T follicular helper cell (primary cell): ENCODE measurements around the gene FAM209B.
"Not testable (repeated sequence)": the region's sequence is repeated elsewhere in the genome, so short reads cannot be mapped to it uniquely, and the experiment has no call there.

Experiments used
- DNase-seq: peaks from one replicate; pipeline ENCODE4 v3.0.0-alpha.2; 2020; ENCODE audit warnings: low read depth

Gene FAM209B

DNA sequence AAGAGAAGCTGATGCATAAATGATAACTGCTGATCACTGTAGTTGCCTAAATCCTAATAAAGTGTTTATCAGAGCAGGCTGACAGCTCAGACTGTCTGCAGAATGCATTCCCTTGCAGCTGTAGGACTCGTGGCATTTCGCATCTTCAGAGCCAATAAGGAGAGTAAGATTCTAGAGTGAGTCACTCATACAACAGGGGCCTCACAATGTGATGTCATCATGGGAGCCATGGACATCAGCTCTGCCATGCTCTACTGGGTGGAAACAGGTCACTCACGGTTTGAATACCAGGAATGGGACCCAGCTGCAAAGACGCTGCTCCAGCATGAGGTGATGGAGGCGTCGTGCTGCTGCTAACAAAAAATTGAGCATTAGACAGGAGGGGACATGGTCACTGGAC, 7.4 kb downstream of the FAM209B start:
- no peak for DNase-seq

DNA sequence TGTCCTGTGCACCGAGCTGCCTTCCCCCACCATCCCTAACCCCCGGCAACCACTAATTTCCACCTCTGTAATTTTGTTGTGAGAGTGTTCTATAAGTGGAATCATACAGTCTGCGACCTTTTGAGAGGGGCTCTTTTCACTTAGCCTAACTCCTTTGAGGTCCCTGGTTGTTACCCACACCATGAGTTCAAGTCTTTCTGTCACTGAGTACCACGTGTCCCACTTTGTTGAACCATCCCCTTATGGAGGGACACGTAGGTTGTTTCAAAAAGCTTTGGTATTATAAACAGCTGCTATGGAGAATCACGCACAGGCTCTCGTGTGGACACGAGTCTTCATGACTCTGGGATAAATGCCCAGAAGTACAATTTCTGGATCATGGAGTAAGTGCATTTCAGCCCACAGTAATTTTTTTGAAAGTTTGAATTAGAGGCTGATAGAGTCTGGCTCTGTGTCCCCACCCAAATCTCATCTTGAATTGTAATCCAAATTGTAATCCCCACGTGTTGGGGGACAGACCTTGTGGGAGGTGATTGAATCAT, 9.5 kb downstream of the FAM209B start:
- DNase-seq, result no peak

DNA sequence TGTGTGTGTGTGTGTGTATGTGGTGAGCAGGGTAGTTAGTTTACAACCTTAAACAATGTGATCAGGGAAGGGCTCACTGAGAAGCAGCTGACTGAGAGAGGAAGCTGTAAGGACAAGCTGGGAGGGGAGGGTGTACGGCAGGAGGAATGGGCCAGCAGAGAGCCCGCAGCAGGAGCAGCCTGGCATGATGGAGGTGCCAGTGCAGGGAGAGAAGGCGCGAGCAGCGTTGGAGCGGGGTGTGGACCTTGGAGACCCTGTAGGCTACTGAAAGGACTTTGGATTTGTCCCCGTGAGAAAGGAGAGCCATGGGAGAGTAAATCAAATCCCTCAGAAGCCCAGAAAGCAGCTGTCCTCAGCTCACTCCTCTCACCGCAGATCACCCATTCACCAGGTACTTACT, 18.5 kb downstream of the FAM209B start:
- DNase-seq, result no peak

DNA sequence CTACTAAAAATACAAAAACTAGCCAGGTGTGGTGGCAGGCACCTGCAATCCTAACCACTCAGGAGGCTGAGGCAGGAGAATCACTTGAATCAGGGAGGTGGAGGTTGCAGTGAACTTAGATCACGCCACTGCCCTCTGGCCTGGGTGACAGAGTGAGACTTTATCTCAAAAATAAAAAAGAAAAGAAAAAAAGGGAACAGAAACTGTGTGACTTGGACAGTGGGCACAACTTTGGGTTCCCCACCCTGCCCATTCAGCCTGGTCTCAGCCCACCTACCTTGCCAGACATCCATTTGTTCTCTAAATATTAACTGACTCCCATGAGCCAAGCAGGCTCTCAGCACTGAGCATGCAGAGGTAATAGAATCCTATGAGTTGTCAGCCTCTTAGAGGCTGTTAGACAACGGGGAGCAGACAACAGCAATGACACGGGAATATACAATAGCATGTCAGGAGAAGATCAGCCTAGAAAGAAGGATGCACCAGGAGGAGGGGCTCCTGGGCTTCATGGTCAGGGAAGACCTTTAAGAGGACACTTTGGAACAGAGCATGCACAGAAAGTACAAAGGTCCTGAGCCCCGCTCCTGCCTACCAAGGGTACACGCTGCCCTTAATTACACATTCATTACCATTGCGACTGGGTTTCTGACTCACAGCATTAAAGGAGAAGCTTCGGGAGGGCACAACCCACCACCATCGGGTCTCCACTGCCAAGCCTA, 20.0 kb downstream of the FAM209B start:
- no peak for DNase-seq

DNA sequence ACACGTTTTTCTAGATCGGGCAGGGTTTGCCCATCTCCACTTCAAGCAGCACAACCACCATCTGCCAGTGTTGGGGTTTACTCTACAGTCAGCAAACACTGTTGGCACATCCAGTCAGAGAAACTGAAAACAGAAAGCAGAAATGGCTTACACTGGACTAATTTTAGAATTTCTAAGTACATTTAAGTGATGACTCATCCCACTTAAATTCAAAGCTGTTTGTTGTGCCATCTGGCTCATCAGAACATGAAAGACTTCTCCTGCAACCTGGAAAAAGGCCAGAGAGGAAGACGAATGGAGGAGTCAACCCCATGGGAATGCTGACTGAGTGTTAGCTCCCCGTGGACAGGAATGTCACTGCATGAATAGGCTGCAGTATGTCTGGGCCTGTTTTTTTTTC, 21.8 kb downstream of the FAM209B start:
- no peak for DNase-seq

DNA sequence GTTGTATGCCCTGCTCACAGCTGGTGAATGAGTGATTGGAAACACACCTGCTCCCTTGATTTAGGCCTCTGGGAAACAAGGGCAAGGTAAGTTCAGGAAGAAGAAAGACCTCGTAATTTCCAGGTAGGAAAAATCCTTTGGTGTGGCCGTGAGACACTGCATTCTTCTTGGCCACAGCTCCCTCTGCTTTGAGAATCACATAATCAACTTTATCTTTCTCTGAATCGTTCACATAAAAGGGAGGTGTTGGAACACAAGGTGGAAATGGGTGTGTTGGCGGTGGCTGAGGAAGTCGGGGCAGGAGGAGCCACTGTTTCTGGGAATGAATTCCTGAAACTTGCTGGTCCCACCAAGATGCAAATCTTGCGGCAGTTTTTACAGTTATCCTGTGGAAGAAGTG, 25.9 kb downstream of the FAM209B start:
- DNase-seq, result no peak

DNA sequence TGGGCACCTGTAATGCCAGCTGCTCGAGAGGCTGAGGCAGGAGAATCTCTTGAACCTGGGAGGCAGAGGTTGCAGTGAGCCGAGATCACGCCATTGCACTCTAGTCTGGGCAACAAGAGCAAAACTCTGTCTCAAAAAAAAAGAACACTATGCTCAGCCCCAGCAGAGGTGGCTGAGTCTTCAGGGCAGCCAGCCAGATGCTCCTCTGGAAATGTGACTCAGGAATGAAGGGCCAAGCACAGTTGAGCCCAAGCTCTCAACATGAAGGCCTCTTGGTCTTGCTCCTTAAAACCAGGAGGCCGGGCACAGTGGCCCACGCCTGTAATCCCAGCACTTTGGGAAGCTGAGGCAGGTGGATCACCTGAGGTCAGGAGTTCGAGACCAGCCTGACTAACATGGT, 31.5 kb downstream of the FAM209B start:
- not testable (repeated sequence) for DNase-seq

DNA sequence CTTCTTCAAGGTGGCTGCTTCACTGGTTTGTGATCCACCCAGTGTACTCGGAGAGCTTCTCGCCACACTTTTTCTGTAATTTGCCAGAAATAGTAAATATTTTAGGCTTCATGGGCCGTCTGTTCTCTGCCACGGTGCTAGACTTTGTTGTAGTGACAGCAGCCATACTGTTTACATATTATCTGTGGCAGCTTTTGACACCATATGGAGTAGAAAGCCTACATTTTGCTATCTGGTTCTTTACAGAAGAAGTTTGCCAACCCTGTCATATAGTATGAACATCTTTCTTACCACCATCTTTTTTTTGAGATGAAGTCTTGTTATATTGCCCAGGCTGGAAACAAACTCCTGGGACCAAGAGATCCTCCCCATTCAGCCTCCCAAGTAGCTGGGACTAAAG, 32.5 kb downstream of the FAM209B start:
- no peak for DNase-seq

DNA sequence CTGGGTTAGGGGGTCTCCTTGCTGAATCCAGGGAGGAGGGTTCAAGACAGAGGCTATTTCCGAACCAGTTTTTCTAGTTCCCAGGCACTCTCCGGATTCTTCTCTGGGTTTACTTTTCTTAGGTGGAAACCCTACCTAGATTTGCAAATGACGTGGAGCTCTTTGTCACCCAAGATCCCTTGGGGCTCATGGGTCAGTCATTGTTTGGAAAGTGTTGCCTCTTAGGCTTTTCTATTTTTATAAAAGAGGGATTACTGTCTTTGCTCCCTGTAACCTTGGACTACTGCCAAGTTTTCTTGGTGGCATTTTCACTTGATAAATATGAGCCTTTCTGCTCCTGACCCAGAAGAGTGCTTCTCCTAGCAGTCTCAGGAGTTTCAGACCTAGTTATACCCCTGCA, 33.6 kb downstream of the FAM209B start:
- DNase-seq, result no peak

DNA sequence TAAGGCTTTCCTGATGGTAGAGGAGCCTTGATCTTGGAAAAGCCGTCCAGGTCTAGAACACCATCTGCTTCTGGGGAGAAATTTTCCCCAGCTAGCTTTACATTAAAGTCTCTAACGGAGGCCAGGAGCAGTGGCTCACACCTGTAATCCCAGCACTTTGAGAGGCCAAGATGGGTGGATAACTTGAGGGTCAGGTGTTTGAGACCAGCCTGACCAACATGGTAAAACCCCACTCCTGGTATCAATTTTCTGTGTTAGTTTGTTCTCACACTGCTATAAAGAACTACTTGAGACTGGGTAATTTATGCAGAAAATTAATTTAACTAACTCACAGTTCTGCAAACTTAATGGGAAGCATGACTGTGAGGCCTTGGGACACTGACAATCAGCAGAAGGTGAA, 37.8 kb downstream of the FAM209B start:
- no peak for DNase-seq

DNA sequence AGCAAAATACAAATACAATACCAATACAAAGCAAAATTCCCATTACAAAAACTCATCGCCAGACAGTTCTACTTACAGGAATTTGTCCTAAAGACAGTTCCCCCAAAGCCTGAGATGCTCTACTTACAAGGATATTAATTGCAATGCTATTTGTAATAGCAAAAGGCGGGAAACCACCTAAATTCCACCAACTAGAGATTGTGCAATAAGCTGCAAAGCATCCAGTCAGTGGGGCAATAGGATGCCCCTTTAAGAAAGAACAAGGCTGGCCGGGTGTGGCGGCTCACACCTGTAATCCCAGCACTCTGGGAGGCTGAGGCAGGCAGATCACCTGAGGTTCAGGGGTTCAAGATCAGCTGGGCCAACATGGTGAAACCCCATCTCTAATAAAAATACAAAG, 39.1 kb downstream of the FAM209B start:
- DNase-seq, result no peak

DNA sequence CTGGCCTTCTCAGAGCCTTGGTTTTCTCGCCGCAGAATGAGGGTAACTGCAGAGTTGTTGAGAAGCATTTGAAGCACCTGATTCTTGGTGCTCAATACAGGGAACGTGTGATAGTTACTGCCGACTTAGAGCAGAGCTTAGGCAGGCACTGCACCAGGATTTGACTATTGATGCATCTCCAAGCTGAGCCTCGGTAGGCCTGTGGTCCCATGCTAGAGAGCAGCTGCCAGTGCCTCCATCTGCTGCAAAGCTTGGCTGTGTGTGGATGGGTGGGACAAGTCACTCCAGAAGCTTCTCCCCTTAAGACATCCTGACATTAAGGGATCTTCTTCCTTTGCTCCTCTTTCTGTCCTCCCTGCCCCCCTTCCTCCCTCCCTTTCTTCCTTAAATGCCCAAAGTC, 40.9 kb downstream of the FAM209B start:
- no peak for DNase-seq

DNA sequence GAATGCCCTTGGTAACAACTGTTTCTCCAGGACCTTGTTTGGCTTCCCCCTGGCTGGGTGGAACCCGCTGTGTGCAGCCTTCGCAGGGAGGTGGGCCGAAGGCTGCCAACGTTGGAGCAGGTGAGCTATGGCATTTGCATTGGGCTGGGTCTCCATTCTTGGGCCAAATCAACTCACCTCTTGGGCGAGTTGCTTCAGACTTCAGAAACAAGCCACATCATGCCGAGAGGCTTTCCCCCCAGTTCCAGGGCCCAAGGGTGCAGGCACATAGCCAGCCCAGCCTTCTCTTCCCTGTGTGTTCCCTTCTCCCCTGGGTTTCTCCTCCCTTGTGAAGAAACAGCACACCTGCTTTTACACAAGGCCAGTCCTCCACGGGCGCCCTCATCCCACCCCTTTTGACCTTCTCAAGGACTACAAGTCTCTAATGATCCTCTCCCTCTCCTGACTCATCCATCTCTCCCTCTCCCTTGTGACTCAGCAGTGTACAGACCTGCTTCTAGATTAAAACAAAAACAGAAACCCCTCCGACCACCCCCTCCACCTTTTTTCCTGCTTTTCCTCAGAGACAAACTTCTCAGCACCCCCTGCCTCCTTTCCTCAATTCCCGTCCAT, 41.6 kb downstream of the FAM209B start:
- no peak for DNase-seq

DNA sequence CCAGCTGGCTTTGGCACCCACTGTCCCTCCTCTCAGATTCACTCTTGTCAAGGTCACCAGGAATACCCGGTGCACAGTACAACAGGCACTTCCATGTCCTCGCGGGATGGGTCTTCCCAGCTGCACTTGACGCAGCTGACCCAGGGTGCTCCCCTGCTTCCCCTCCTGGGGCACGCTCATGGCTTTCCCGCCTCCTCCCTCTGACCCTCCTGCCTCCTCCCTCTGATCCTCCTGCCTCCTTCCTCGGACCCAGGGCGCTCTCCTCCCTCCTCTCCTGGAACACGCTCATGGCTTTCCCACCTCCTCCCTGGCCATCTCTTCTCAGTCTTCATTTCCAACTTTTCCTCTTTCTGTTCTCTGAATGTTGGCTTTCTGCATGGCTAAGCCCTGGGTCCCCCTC, 42.1 kb downstream of the FAM209B start:
- no peak for DNase-seq

DNA sequence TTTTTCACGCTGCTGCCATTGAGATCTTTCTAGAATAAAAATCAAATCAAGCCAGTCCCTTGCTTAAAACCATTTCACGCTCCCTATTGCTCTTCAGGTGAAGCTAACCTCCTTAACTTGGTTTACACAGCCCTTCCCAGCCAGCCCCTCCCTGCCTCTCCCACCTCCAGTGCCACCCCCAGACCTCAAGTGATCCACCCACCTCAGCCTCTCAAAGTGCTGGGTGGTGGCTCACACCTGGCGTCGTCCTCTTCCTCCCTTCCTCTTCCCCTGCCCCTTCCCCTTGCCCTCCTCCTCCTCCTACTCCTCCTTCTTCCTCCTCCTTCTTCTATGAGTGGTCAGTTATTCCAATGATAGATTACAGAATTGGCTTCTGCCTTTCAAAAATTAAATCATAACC, 42.9 kb downstream of the FAM209B start:
- no peak for DNase-seq

DNA sequence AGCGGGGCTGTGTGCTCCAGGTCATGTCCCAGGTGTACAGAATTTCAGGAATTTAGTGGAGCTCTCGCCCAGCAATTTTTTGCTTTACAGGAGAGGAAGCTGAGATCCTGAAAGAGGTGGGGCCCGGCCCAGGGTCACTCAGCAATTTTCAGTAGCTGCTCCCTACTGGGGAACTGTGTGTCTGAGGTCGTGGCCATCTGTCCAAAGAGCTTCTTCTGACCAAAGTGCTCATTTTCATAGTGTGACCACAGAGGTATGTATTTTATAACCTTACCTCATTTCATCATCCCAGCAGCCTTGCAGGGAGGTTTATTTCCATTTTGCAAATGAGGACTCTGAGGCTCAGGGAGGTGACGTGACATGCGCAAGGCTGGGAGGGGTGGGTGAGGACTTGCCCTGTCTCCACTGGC, 46.3 kb downstream of the FAM209B start:
- DNase-seq, result no peak

DNA sequence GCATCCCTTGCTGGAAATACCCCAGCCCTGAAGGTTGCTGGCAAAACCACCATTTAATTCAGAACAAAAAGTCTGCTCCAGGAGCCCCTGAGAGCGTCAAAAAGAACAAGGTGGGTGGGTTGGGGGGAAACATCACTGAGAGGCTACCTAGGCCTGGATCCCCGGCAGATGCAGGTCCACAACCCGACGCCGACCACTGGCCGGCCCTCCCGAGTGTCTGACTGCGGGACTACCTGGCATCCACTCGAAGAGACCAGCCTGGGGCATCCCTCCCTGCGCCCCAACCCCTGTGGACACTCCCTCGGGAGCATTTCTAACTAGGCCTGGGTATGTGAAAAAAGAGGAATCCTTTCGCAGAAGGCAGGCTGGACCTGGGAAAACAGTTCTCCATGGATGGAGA, 47.2 kb downstream of the FAM209B start:
- DNase-seq, result no peak

DNA sequence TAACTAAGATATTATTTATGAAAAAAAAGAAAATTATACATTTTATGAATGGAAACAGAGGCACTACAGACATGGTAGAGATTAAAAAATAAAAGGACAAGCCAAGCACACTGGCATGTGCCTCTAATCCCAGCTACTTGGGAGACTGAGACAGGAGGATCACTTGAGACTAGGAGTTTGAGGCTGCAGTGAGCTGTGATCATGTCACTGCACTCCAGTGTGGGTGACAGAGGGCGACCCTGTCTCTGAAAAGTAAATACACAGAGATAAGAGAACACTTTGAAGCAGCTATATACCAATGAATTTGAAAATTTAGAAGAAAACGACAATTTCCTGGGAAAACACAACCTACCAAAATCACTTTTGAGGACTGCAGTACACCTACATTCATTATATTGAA, 48.7 kb downstream of the FAM209B start:
- no peak for DNase-seq

DNA sequence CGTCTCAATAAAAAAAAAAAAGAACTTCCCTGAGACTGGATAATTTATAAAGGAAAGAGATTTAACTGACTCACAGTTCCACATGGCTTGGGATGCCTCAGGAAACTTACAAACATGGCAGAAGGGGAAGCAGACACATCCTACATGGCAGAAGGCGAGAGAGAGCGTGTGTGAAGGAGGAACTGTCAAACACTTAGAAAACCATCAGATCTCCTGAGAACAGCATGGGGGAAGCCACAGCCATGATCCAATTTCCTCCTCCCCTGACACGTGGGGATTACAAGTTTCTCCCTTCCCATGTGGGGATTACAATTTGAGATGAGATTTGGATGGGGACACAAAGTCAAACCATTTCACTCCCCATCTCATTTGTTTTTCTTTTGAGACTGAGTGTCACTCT, 49.5 kb downstream of the FAM209B start:
- no peak for DNase-seq

DNA sequence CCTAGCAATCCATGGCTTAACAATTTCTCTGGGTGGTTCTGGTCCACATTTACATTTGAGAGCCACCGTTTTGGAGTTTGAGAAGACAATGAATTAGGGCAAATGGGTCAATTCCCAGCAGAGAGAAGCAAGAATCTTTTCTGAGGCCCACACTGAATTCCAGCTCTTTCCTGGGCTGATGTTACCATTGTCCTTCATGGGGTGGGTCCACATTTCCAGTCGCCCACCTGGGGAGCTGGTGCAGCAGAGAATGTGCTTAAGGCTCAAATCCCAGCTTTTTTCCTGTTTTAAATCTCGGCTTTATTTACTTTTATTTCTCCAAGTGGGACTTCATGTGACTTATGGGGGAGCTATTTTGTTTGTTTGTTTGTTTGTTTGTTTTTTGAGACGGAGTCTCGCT, 51.9 kb downstream of the FAM209B start:
- no peak for DNase-seq
